PC-3 (cell line): ENCODE measurements around the gene SNTG2. TPM values are rescaled to one million over a fixed set of nuclear protein-coding genes. Genes with fewer than 3 reads are reported as not detected.

Experiments
- ATAC-seq: fragments of 200-7000 bp; cut with Tn5 transposase; 2 replicates; pipeline ENCODE4 v1.9.1; 2020; ENCODE audit warnings: mild to moderate bottlenecking, moderate library complexity
- BruUV-seq: library from RNA; stranded (reverse); fragments of 400-500 nt; replicated peaks from 2 replicates; lab custom pipeline; 2021; lab: Mats Ljungman, UMichigan
- CTCF ChIA-PET: fragments of 300-600 bp; sonication (Branson Sonifier 250); formaldehyde crosslinking; loops from one replicate; lab custom pipeline; 2022; ENCODE audit warnings: antibody characterized with exemption; lab: Charles Lee
- POLR2A ChIA-PET: fragments of 300-600 bp; sonication (Branson Sonifier 250); formaldehyde crosslinking; loops from one replicate; lab custom pipeline; 2022; ENCODE audit warnings: antibody characterized with exemption; ENCODE audit not compliant: unreplicated experiment; lab: Charles Lee
- DNase-seq: peaks from one replicate; pipeline ENCODE4 v3.0.0-alpha.2; 2015
- H2AFZ ChIP-seq: fragments of 300-600 bp; sonication (generic); 2 replicates; pipeline ENCODE4 v1.6.0; 2016; ENCODE audit warnings: antibody characterized with exemption, low read length
- H3F3A ChIP-seq: fragments of 300-600 bp; sonication (generic); one replicate; pipeline ENCODE4 v1.6.0; 2017; ENCODE audit warnings: antibody characterized with exemption, low read length, control low read depth, mild to moderate bottlenecking; ENCODE audit not compliant: unreplicated experiment
- H3K27ac ChIP-seq: fragments of 300-600 bp; sonication (generic); 2 replicates; pipeline ENCODE4 v1.5.1; 2016; ENCODE audit warnings: mild to moderate bottlenecking, low read length
- H3K27me3 ChIP-seq: fragments of 300-600 bp; sonication (generic); 2 replicates; pipeline ENCODE4 v1.6.1; 2016; ENCODE audit warnings: low read length, mixed read lengths
- H3K36me3 ChIP-seq: fragments of 300-600 bp; sonication (generic); 2 replicates; pipeline ENCODE4 v1.6.1; 2016; ENCODE audit warnings: low read depth, mixed run types, low read length, mixed read lengths
- H3K4me1 ChIP-seq: fragments of 300-600 bp; sonication (generic); 2 replicates; pipeline ENCODE4 v1.5.1; 2016; ENCODE audit warnings: low read length; ENCODE audit not compliant: insufficient read depth
- H3K4me2 ChIP-seq: fragments of 300-600 bp; sonication (generic); 2 replicates; pipeline ENCODE4 v1.6.0; 2016; ENCODE audit warnings: low read length
- H3K4me3 ChIP-seq: fragments of 300-600 bp; sonication (generic); 2 replicates; pipeline ENCODE4 v1.5.1; 2016; ENCODE audit warnings: mild to moderate bottlenecking, low read length, mixed read lengths
- H3K79me2 ChIP-seq: fragments of 300-600 bp; sonication (generic); 2 replicates; pipeline ENCODE4 v1.6.1; 2017; ENCODE audit warnings: low read length, mixed read lengths
- H3K9ac ChIP-seq: fragments of 300-600 bp; sonication (generic); 2 replicates; pipeline ENCODE4 v1.6.0; 2016; ENCODE audit warnings: mild to moderate bottlenecking, low read length
- H3K9me2 ChIP-seq: fragments of 300-600 bp; sonication (generic); replicated peaks from 2 replicates; pipeline ENCODE4 v1.6.1; 2016; ENCODE audit warnings: mixed run types, low read length, mixed read lengths
- H3K9me3 ChIP-seq: fragments of 300-600 bp; sonication (generic); 2 replicates; pipeline ENCODE4 v1.6.1; 2016; ENCODE audit warnings: low read length, mixed read lengths
- H4K20me1 ChIP-seq: fragments of 300-600 bp; sonication (generic); 2 replicates; pipeline ENCODE4 v1.6.1; 2016; ENCODE audit warnings: low read length, mixed read lengths
- CTCF ChIP-seq: fragments of 300-600 bp; sonication (generic); conservative IDR thresholded peaks from 2 replicates; pipeline ENCODE4 v1.5.1; 2017; ENCODE audit warnings: antibody characterized with exemption, low read depth, mild to moderate bottlenecking, low read length
- EZH2 ChIP-seq: fragments of 300-600 bp; sonication (generic); IDR thresholded peaks from one replicate; pipeline ENCODE4 v1.6.1; 2017; ENCODE audit warnings: antibody characterized with exemption, mild to moderate bottlenecking, low read length; ENCODE audit not compliant: unreplicated experiment
- EZH2phosphoT487 ChIP-seq: fragments of 300-600 bp; sonication (generic); IDR thresholded peaks from 2 replicates; pipeline ENCODE4 v1.6.1; 2018; ENCODE audit warnings: mild to moderate bottlenecking, antibody characterized with exemption, low read length, borderline replicate concordance
- intact Hi-C: fragments of 100-400 bp; cut with micrococcal nuclease; formaldehyde crosslinking; loops from 2 replicates; pipeline ENCODE4 v1.9.0; 2023
- total RNA-seq: library from RNA; depleted of rRNA; stranded (reverse); fragments of >200 nt; gene quantifications from 2 replicates; pipeline ENCODE4 v1.2.3, GENCODE V29; 2014

SNTG2 gene
- total RNA-seq, 1 experiment from 2014 or later: not detected

- Histone ChIP-seq H3K27me3 (peaks cover 69% of the 10 kb centered on the region), H3F3A (no peaks in the 10 kb centered on the region), H3K79me2 (no peaks in the 10 kb centered on the region), H3K9me3 (no peaks in the 10 kb centered on the region), H3K9me2 (no peaks in the 10 kb centered on the region), H3K9ac (no peak overlapping the region), H3K36me3 (no peaks in the 10 kb centered on the region), H4K20me1 (no peaks in the 10 kb centered on the region), H3K4me1 (no peaks in the 10 kb centered on the region), H3K27ac (no peak overlapping the region), H3K4me3 (no peak overlapping the region), H3K4me2 (no peak overlapping the region), H2AFZ (no peak overlapping the region)
- no peak for TF ChIP-seq EZH2phosphoT487
- TF ChIP-seq CTCF: no peak
- no peak for TF ChIP-seq EZH2
- no peak for ATAC-seq
- POLR2A ChIA-PET: no interaction called here
- intact Hi-C loops: no loop called here
- CTCF ChIA-PET: no interaction called here
- DNase-seq: no peak
- BruUV-seq: no TSS peak
Measured at GRCh38 chr2:959457-959856, 8.8 kb downstream of the SNTG2 start.

GRCh38 chr2:960061-960736, 9.6 kb downstream of the SNTG2 start:
- H3K79me2 ChIP-seq: no peaks in the 10 kb centered on the region
- no peak overlapping the region for H2AFZ ChIP-seq
- no peaks in the 10 kb centered on the region for H3F3A ChIP-seq
- CTCF ChIA-PET: no interaction called here
- H3K4me2 ChIP-seq: no peak overlapping the region
- H3K27ac ChIP-seq: no peak overlapping the region
- H3K4me1 ChIP-seq: no peaks in the 10 kb centered on the region
- no peaks in the 10 kb centered on the region for H4K20me1 ChIP-seq
- H3K9ac ChIP-seq: no peak overlapping the region
- H3K4me3 ChIP-seq: no peak overlapping the region
- POLR2A ChIA-PET: no interaction called here
- no peak for ATAC-seq
- peaks cover 66% of the 10 kb centered on the region for H3K27me3 ChIP-seq
- no peaks in the 10 kb centered on the region for H3K36me3 ChIP-seq
- no TSS peak for BruUV-seq
- no peak for TF ChIP-seq EZH2phosphoT487
- TF ChIP-seq CTCF: no peak
- TF ChIP-seq EZH2: no peak
- H3K9me3 ChIP-seq: no peaks in the 10 kb centered on the region
- H3K9me2 ChIP-seq: no peaks in the 10 kb centered on the region
- intact Hi-C loops: no loop called here
- no peak for DNase-seq

- no TSS peak for BruUV-seq
- H3K9me3 ChIP-seq: no peaks in the 10 kb centered on the region
- no peaks in the 10 kb centered on the region for H3K79me2 ChIP-seq
- H4K20me1 ChIP-seq: no peaks in the 10 kb centered on the region
- H3K4me2 ChIP-seq: no peak overlapping the region
- no peaks in the 10 kb centered on the region for H3K9me2 ChIP-seq
- H3K36me3 ChIP-seq: no peaks in the 10 kb centered on the region
- H3K27me3 ChIP-seq: peaks cover 59% of the 10 kb centered on the region
- ATAC-seq (no peak), DNase-seq (no peak)
- POLR2A ChIA-PET: no interaction called here
- H3K4me1 ChIP-seq: no peaks in the 10 kb centered on the region
- no peak overlapping the region for H3K27ac ChIP-seq
- no peak overlapping the region for H3K9ac ChIP-seq
- intact Hi-C loops: no loop called here
- H2AFZ ChIP-seq: no peak overlapping the region
- H3K4me3 ChIP-seq: no peak overlapping the region
- CTCF ChIA-PET: no interaction called here
- no peaks in the 10 kb centered on the region for H3F3A ChIP-seq
- no peak for TF ChIP-seq CTCF
- TF ChIP-seq EZH2phosphoT487: no peak
- no peak for TF ChIP-seq EZH2
Measured at GRCh38 chr2:961786-962185, 11.1 kb downstream of the SNTG2 start.
